PC-9 (cell line): Measurements from ENCODE around the gene UXS1. TPM values are rescaled to one million over a fixed set of nuclear protein-coding genes. Genes with fewer than 3 reads are reported as not detected.

Experiments used
- BruUV-seq: library from RNA; stranded (reverse); fragments of 400-500 nt; replicated peaks from 2 replicates; lab custom pipeline; 2021; lab: Mats Ljungman, UMichigan
- CTCF ChIA-PET: fragments of 300-600 bp; sonication (Branson Sonifier 250); formaldehyde crosslinking; loops from one replicate; lab custom pipeline; 2022; ENCODE audit warnings: antibody characterized with exemption; lab: Charles Lee
- POLR2A ChIA-PET: fragments of 300-600 bp; sonication (Branson Sonifier 250); formaldehyde crosslinking; loops from one replicate; lab custom pipeline; 2022; ENCODE audit warnings: antibody characterized with exemption; ENCODE audit not compliant: unreplicated experiment; lab: Charles Lee
- DNase-seq, 2 experiments: peaks; one replicate each; pipeline versions ENCODE4 v3.0.0 to v3.0.0-alpha.2; 2015 to 2022; ENCODE audit warnings: mixed read lengths in 1 of 2
- H2AFZ ChIP-seq: fragments of 200-600 bp; sonication (generic); 2 replicates; pipeline ENCODE4 v1.8.1; 2017; ENCODE audit warnings: antibody characterized with exemption
- H3F3A ChIP-seq: fragments of 200-600 bp; sonication (generic); 2 replicates; pipeline ENCODE4 v1.8.1; 2017; ENCODE audit warnings: antibody characterized with exemption, mild to moderate bottlenecking, low read depth; ENCODE audit not compliant: insufficient read depth
- H3K27ac ChIP-seq: fragments of 200-600 bp; sonication (generic); 2 replicates; pipeline ENCODE4 v1.6.1; 2016; ENCODE audit warnings: mixed run types
- H3K27me3 ChIP-seq: fragments of 200-600 bp; sonication (generic); 2 replicates; pipeline ENCODE4 v1.6.1; 2016; ENCODE audit warnings: low read depth, mixed run types; ENCODE audit not compliant: insufficient read depth
- H3K36me3 ChIP-seq: fragments of 200-600 bp; sonication (generic); 2 replicates; pipeline ENCODE4 v1.6.1; 2016; ENCODE audit warnings: low read depth, mixed run types
- H3K4me1 ChIP-seq: fragments of 200-600 bp; sonication (generic); replicated peaks from 2 replicates; pipeline ENCODE4 v1.6.1; 2016; ENCODE audit warnings: mixed run types; ENCODE audit not compliant: insufficient read depth
- H3K4me2 ChIP-seq: fragments of 200-600 bp; sonication (generic); 2 replicates; pipeline ENCODE4 v1.6.1; 2017; ENCODE audit warnings: mixed run types
- H3K4me3 ChIP-seq: fragments of 200-600 bp; sonication (generic); 2 replicates; pipeline ENCODE4 v1.6.1; 2016; ENCODE audit warnings: mixed run types
- H3K79me2 ChIP-seq: fragments of 200-600 bp; sonication (generic); 2 replicates; pipeline ENCODE4 v1.6.1; 2017; ENCODE audit warnings: low read depth, mixed run types
- H3K9me2 ChIP-seq: fragments of 200-600 bp; sonication (generic); 2 replicates; pipeline ENCODE4 v1.8.1; 2017; ENCODE audit warnings: mild to moderate bottlenecking; ENCODE audit not compliant: insufficient read depth
- H3K9me3 ChIP-seq: fragments of 200-600 bp; sonication (generic); 2 replicates; pipeline ENCODE4 v1.8.1; 2016; ENCODE audit warnings: low read depth; ENCODE audit not compliant: insufficient read depth
- H4K20me1 ChIP-seq: fragments of 200-600 bp; sonication (generic); 2 replicates; pipeline ENCODE4 v1.8.1; 2017; ENCODE audit not compliant: insufficient read depth
- EZH2 ChIP-seq: fragments of 200-600 bp; sonication (generic); IDR thresholded peaks from 2 replicates; pipeline ENCODE4 v1.8.0; 2017; ENCODE audit warnings: antibody characterized with exemption, low read depth
- intact Hi-C: fragments of 100-400 bp; cut with micrococcal nuclease; formaldehyde crosslinking; loops from one replicate; pipeline ENCODE4 v1.10.0; 2022; ENCODE audit not compliant: unreplicated experiment
- total RNA-seq: library from RNA; stranded (reverse); gene quantifications from 2 replicates; pipeline ENCODE4 v1.2.3, GENCODE V29; 2021
- TF ChIP-seq, protein P1 (sequence below): fragments of 200-600 bp; sonication (generic); conservative IDR thresholded peaks from 2 replicates; pipeline ENCODE4 v1.6.1; 2017; ENCODE audit warnings: mixed run types, antibody characterized with exemption, mild to moderate bottlenecking, moderate library complexity

Gene UXS1
- total RNA-seq, 1 experiment from 2014 or later: 65.6 TPM

DNA sequence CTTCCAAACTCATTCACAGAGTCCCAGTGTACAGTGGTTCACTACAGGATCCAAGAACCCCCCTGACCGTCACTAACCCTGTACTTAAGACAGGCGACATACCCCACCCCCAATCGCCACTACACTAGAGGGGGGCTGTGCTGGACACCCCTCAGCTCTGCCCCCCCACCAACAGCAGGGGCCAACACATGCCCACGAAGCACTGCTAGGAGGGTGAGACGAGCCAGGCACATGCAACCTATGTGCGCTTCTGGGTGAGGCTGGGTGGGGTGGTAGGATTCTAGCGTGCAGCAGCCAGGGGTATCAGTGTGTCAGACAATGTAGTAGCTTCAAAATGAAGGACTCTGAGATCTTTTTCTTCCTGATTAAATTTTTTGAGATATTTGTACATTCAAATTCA lies 67.8 kb downstream of the UXS1 start:
- intact Hi-C loops: no loop called here
- Histone ChIP-seq H3K36me3 (peaks cover 19% of the 10 kb centered on the region; the same call in 1 of the 2 replicates), H3K9me3 (no peaks in the 10 kb centered on the region; the same call in 1 of the 2 replicates), H3K27me3 (no peaks in the 10 kb centered on the region), H3K4me1 (peaks cover 10% of the 10 kb centered on the region), H3F3A (0 out of 2 replicates have a peak, but pooled peaks cover 7% of the 10 kb centered on the region), H3K27ac (no peak overlapping the region), H3K9me2 (no peaks in the 10 kb centered on the region), H3K4me3 (no peak overlapping the region), H3K4me2 (no peak overlapping the region), H2AFZ (no peak overlapping the region), H3K79me2 (peaks cover 17% of the 10 kb centered on the region), H4K20me1 (no peaks in the 10 kb centered on the region)
- CTCF ChIA-PET: no interaction called here
- no TSS peak for BruUV-seq
- no peak for DNase-seq
- POLR2A ChIA-PET: no interaction called here
- TF ChIP-seq EZH2: no peak
- TF ChIP-seq, protein P1, sequence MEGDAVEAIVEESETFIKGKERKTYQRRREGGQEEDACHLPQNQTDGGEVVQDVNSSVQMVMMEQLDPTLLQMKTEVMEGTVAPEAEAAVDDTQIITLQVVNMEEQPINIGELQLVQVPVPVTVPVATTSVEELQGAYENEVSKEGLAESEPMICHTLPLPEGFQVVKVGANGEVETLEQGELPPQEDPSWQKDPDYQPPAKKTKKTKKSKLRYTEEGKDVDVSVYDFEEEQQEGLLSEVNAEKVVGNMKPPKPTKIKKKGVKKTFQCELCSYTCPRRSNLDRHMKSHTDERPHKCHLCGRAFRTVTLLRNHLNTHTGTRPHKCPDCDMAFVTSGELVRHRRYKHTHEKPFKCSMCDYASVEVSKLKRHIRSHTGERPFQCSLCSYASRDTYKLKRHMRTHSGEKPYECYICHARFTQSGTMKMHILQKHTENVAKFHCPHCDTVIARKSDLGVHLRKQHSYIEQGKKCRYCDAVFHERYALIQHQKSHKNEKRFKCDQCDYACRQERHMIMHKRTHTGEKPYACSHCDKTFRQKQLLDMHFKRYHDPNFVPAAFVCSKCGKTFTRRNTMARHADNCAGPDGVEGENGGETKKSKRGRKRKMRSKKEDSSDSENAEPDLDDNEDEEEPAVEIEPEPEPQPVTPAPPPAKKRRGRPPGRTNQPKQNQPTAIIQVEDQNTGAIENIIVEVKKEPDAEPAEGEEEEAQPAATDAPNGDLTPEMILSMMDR: no peak

- no peak overlapping the region for H3K27ac ChIP-seq
- H3K9me2 ChIP-seq: no peaks in the 10 kb centered on the region
- H3K4me3 ChIP-seq: no peak overlapping the region
- intact Hi-C loops: no loop called here
- H3K9me3 ChIP-seq: no peaks in the 10 kb centered on the region; the same call in 1 of the 2 replicates
- no peaks in the 10 kb centered on the region for H3K27me3 ChIP-seq
- DNase-seq: no peak
- H4K20me1 ChIP-seq: no peaks in the 10 kb centered on the region
- ChIA-PET CTCF (no interaction called here), POLR2A (interaction anchor here (0.6 to 0.7 kb wide), 2 partner anchors 10 to 843 kb away, joined by 3 to 5 read pairs; no protein-coding TSS in a partner anchor)
- H2AFZ ChIP-seq: no peak overlapping the region
- peaks cover 4% of the 10 kb centered on the region for H3K4me1 ChIP-seq
- H3K4me2 ChIP-seq: no peak overlapping the region
- H3F3A ChIP-seq: 0 out of 2 replicates have a peak, but pooled peaks cover 3% of the 10 kb centered on the region
- TF ChIP-seq EZH2: no peak
- TF ChIP-seq, protein P1: no peak
- H3K36me3 ChIP-seq: peaks cover 19% of the 10 kb centered on the region; the same call in 1 of the 2 replicates
- H3K79me2 ChIP-seq: peaks cover 11% of the 10 kb centered on the region
- BruUV-seq: no TSS peak
These were observed 69.1 kb downstream of the UXS1 start for GRCh38 chr2:106124905-106125549.

DNA sequence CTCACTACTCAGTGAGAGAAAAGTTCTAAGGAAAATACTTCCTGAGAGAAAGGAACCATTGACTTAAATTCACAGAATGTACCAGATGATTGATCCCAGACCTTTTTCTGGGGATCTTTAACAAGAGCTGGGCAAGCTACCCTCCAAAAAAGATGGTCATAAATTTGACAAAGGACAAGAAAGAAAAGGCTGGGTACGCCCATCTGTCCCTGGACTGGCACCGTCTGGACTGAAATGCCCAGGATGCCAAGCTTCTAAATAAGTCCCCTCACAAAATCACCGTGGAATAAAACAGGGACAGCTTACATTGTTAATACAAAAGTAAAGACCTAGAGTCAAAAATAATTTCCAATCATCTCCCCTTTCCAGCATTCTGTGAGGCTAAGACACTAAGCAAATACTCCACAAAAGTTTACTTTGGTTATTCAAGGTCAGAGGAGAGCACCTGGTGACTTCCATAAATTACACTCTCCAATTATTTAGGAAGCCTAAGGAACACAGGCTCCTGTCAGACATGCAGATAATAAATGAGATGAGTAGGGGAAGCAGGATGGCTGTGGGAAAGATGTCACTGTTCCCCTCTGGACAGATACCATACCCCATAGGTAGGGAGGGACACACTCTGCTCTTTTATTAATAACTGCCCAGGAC lies 69.9 kb downstream of the UXS1 start:
- H3K27ac ChIP-seq: no peak overlapping the region
- H3K36me3 ChIP-seq: peaks cover 19% of the 10 kb centered on the region; the same call in 1 of the 2 replicates
- no peak overlapping the region for H2AFZ ChIP-seq
- H4K20me1 ChIP-seq: no peaks in the 10 kb centered on the region
- H3F3A ChIP-seq: no peaks in the 10 kb centered on the region
- TF ChIP-seq, protein P1: no peak
- TF ChIP-seq EZH2: no peak
- intact Hi-C loops: no loop called here
- ChIA-PET CTCF (no interaction called here), POLR2A (interaction anchor here (0.7 kb wide), 1 partner anchor 9 kb away, joined by 5 read pairs; no protein-coding TSS in a partner anchor)
- H3K4me1 ChIP-seq: no peaks in the 10 kb centered on the region
- DNase-seq: no peak
- H3K4me3 ChIP-seq: no peak overlapping the region
- no peaks in the 10 kb centered on the region for H3K27me3 ChIP-seq
- BruUV-seq: no TSS peak
- no peaks in the 10 kb centered on the region for H3K9me2 ChIP-seq
- no peak overlapping the region for H3K4me2 ChIP-seq
- H3K79me2 ChIP-seq: peaks cover 3% of the 10 kb centered on the region; the same call in 1 of the 2 replicates
- no peaks in the 10 kb centered on the region for H3K9me3 ChIP-seq
